Frontal cortex (tissue), 4 donors: ENCODE data around the gene MRGPRG. TPM values are rescaled to one million over a fixed set of nuclear protein-coding genes. Genes with fewer than 3 reads are reported as not detected.

ENCODE experiments used
- DNase-seq, 2 donors: peaks; one replicate each; pipeline ENCODE4 v3.0.0; 2012; ENCODE audit warnings: low spot score in 2 of 2
- FAIRE-seq: peaks from 2 replicates; lab custom pipeline; 2012; peaks lifted over from hg19 to GRCh38; lab: Jason Lieb, UNC
- total RNA-seq: library from RNA; depleted of rRNA; stranded (reverse); fragments of >200 nt; gene quantifications from one replicate; pipeline ENCODE4 v1.2.3, GENCODE V29; 2014
- donor health status: control.
- donor health status: control.
- donor health status: control.

MRGPRG gene
- total RNA-seq, 1 donor from 2014 or later = not detected

- FAIRE-seq (no peak), DNase-seq (no peak)
Observed at GRCh38 chr11:3213659-3214419, 4.8 kb downstream of the MRGPRG start.

GRCh38 chr11:3208272-3208671 is 10.3 kb downstream of the MRGPRG start:
- FAIRE-seq = no peak
- DNase-seq = no peak

GRCh38 chr11:3207526-3208189 is 11.0 kb downstream of the MRGPRG start:
- FAIRE-seq (no peak), DNase-seq (no peak)

GRCh38 chr11:3206922-3207204 is 11.8 kb downstream of the MRGPRG start:
- FAIRE-seq (no peak), DNase-seq (no peak)

- FAIRE-seq (no peak), DNase-seq (no peak)
Observed at GRCh38 chr11:3206156-3206921, 12.3 kb downstream of the MRGPRG start.

- no peak for DNase-seq
- no peak for FAIRE-seq
Observed at GRCh38 chr11:3205261-3206155, 13.1 kb downstream of the MRGPRG start.

GRCh38 chr11:3204141-3205015 is 14.2 kb downstream of the MRGPRG start:
- no peak for DNase-seq

GRCh38 chr11:3203221-3204043 is 15.2 kb downstream of the MRGPRG start:
- FAIRE-seq (no peak), DNase-seq (peak in 1 of 2 donors; percentile 58)

More at GRCh38 chr11:3204141-3205015, 14.2 kb downstream of the MRGPRG start:
- FAIRE-seq = no peak

- DNase-seq = no peak
- no peak for FAIRE-seq
Observed at GRCh38 chr11:3202759-3203158, 15.9 kb downstream of the MRGPRG start.

GRCh38 chr11:3202305-3202704 is 16.3 kb downstream of the MRGPRG start:
- FAIRE-seq = no peak
- no peak for DNase-seq

GRCh38 chr11:3201677-3202181 is 16.9 kb downstream of the MRGPRG start:
- DNase-seq (no peak), FAIRE-seq (no peak)

GRCh38 chr11:3201112-3201581 is 17.5 kb downstream of the MRGPRG start:
- DNase-seq = no peak

GRCh38 chr11:3200388-3201111 is 18.1 kb downstream of the MRGPRG start:
- DNase-seq = no peak
- no peak for FAIRE-seq

More at GRCh38 chr11:3201112-3201581, 17.5 kb downstream of the MRGPRG start:
- no peak for FAIRE-seq

- no peak for DNase-seq
- no peak for FAIRE-seq
Observed at GRCh38 chr11:3199537-3200295, 18.9 kb downstream of the MRGPRG start.

- DNase-seq (no peak), FAIRE-seq (no peak)
Observed at GRCh38 chr11:3198815-3199214, 19.8 kb downstream of the MRGPRG start.

- no peak for DNase-seq
- no peak for FAIRE-seq
Observed at GRCh38 chr11:3197878-3198528, 20.6 kb downstream of the MRGPRG start.
